HEK293T (cell line): ENCODE measurements around the gene POGZ.
A peak's percentile ranks its signal among the peaks of the same experiment; 100 is the strongest.

Experiments used
- CTCF ChIA-PET: fragments of 350-600 bp; formaldehyde crosslinking; extraction: SDS; loops from one replicate; lab custom pipeline; 2021; ENCODE audit warnings: antibody characterized with exemption, inconsistent platforms; lab: Yijun Ruan, JAX
- POLR2A ChIA-PET: fragments of 350-600 bp; formaldehyde crosslinking; extraction: SDS; loops from one replicate; lab custom pipeline; 2020; ENCODE audit warnings: antibody characterized with exemption, inconsistent platforms; lab: Yijun Ruan, JAX
- DNase-seq: peaks from one replicate; pipeline ENCODE4 v3.0.0; 2012; ENCODE audit warnings: mixed read lengths; ENCODE audit errors: extremely low spot score
- ARNT ChIP-seq: fragments of 450-650 bp; IDR thresholded peaks from 2 replicates; pipeline ENCODE4 v1.6.1; 2017; ENCODE audit warnings: mild to moderate bottlenecking
- BHLHE40 ChIP-seq: fragments of 450-650 bp; IDR thresholded peaks from 2 replicates; pipeline ENCODE4 v1.6.1; 2016; ENCODE audit warnings: mild to moderate bottlenecking, moderate library complexity, borderline replicate concordance
- CTBP1 ChIP-seq: fragments of 450-650 bp; IDR thresholded peaks from 2 replicates; pipeline ENCODE4 v1.6.1; 2016; ENCODE audit warnings: borderline replicate concordance
- ELF4 ChIP-seq: fragments of 450-650 bp; IDR thresholded peaks from 2 replicates; pipeline ENCODE4 v1.6.1; 2017; ENCODE audit warnings: antibody characterized with exemption
- FOXA1 ChIP-seq: fragments of 450-650 bp; IDR thresholded peaks from 2 replicates; pipeline ENCODE4 v1.6.1; 2016; ENCODE audit warnings: mild to moderate bottlenecking
- FOXK2 ChIP-seq: fragments of 450-650 bp; IDR thresholded peaks from 2 replicates; pipeline ENCODE4 v1.6.1; 2016; ENCODE audit warnings: mild to moderate bottlenecking
- FOXM1 ChIP-seq: fragments of 450-650 bp; IDR thresholded peaks from 2 replicates; pipeline ENCODE4 v1.6.1; 2017; ENCODE audit warnings: mild to moderate bottlenecking, borderline replicate concordance
- HDGF ChIP-seq: fragments of 450-650 bp; IDR thresholded peaks from 2 replicates; pipeline ENCODE4 v1.6.1; 2017; ENCODE audit warnings: antibody characterized with exemption, borderline replicate concordance
- L3MBTL2 ChIP-seq: fragments of 450-650 bp; conservative IDR thresholded peaks from 2 replicates; pipeline ENCODE4 v1.6.1; 2016; ENCODE audit warnings: mild to moderate bottlenecking
- LEF1 ChIP-seq: fragments of 450-650 bp; IDR thresholded peaks from 2 replicates; pipeline ENCODE4 v1.6.1; 2017; ENCODE audit warnings: mild to moderate bottlenecking, borderline replicate concordance
- NFRKB ChIP-seq: fragments of 450-650 bp; IDR thresholded peaks from 2 replicates; pipeline ENCODE4 v1.6.1; 2016; ENCODE audit warnings: mild to moderate bottlenecking, moderate library complexity
- PKNOX1 ChIP-seq: fragments of 450-650 bp; IDR thresholded peaks from 2 replicates; pipeline ENCODE4 v1.6.1; 2016
- SP1 ChIP-seq: fragments of 450-650 bp; IDR thresholded peaks from 2 replicates; pipeline ENCODE4 v1.6.1; 2017
- SUZ12 ChIP-seq: fragments of 450-650 bp; IDR thresholded peaks from 2 replicates; pipeline ENCODE4 v1.6.1; 2016; ENCODE audit warnings: mild to moderate bottlenecking
- TARDBP ChIP-seq: fragments of 450-650 bp; IDR thresholded peaks from 2 replicates; pipeline ENCODE4 v1.6.1; 2016
- ZNF384 ChIP-seq: fragments of 450-650 bp; IDR thresholded peaks from 2 replicates; pipeline ENCODE4 v1.6.1; 2016

Gene POGZ

DNA sequence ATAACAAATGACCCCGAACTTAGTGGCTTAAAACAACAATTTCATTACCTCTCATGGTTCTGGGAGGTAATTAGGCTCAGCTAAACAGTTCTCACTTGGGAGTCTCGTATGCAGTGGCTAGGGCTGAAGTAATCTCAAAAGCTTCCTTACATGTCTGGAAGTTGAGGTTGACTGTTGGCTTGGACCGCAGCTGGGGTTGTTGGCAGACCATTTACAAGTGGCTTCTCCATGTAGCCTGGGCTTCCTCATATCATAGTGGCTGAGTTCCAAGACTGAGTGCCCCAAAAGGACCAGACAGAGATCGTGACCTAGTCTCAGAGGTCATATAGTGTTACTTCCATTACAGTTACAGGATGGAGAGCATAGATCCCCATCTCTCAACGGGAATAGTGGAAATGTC lies 2.4 kb upstream of the POGZ start:
- TF ChIP-seq L3MBTL2 (no peak), FOXK2 (no peak)
- ChIA-PET CTCF (no interaction called here), POLR2A (interaction anchor here (4.6 kb wide), 1 partner anchor 13 kb away, joined by 22 read pairs; no protein-coding TSS in a partner anchor)
- DNase-seq = no peak

DNA sequence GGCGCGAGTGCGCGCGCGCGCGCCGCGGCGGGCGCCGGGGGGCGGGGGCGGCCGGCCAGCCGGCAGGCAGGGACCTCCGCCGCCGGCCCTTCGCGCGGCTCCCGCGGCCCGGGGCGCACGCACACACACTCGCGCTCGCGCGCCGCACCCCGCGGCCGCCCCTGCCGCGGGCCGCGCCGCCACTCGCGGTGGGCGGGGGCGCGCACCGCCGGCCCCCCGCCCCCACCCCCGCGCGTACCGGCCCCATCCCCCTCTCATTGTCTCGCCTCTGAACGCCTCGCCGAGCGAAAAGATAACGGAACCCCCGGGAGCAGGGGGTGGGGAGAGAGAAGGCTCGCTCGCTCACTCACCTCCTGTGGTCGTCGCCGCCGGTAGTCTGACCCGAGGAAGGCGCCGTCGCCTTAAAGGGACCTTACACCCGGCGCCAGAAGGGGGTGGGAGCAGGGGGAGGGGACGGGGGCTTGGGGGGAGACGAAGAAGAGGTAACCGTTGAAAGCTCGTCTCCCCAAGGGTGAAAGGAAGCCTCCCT lies 428 bp downstream of the POGZ start:
- CTCF ChIA-PET = no interaction called here
- DNase-seq = peak; percentile 72
- TF ChIP-seq SP1 (no peak), FOXK2 (no peak), HDGF (no peak), NFRKB (no peak), ZNF384 (no peak), ELF4 (no peak)
- POLR2A ChIA-PET = interaction anchor here (0.7 to 4.6 kb wide), 8 partner anchors 12 to 161 kb away, joined by 3 to 22 read pairs (median 4); partner anchors contain the start of genes CGN and TUFT1

- DNase-seq = peak; percentile 77
- POLR2A ChIA-PET = interaction anchor here (1.0 to 4.6 kb wide), 3 partner anchors 13 to 36 kb away, joined by 3 to 22 read pairs (median 6); no protein-coding TSS in a partner anchor
- TF ChIP-seq HDGF (no peak), BHLHE40 (no peak), FOXM1 (peak; percentile 27; the same call in 1 of the 2 replicates), SUZ12 (no peak), FOXK2 (peak; percentile 85), NFRKB (peak; percentile 89), PKNOX1 (peak; percentile 53; the same call in 1 of the 2 replicates), SP1 (no peak), CTBP1 (peak; percentile 67; the same call in 1 of the 2 replicates), FOXA1 (no peak), ELF4 (0 out of 2 replicates have a peak, but pooled peaks have one; percentile 33), TARDBP (peak; percentile 48; the same call in 1 of the 2 replicates), ZNF384 (no peak), L3MBTL2 (peak; percentile 43), LEF1 (no peak; the same call in 1 of the 2 replicates), ARNT (no peak)
- CTCF ChIA-PET = interaction anchor here (0.7 kb wide), 1 partner anchor 50 kb away, joined by 6 read pairs; no protein-coding TSS in a partner anchor
Measured at GRCh38 chr1:151457911-151458801, 1.1 kb downstream of the POGZ start.

DNA sequence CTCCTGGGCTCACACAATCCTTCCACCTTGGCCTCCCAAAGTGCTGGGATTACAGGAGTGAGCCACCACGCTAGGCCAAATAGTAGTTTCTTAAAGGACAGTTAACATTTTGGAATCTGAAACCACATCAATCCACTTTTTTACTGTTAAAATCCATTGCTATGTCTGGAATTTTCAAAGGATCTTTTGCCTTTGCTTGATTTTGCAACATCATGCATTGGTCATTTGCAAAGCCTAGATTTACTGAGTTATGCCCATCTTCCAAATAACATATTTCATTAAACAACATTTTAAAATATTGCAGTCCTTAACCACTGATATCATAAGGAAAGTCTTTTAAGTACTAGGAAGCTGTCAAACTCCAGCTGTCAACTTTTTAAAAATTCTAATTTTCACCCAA lies 3.3 kb downstream of the POGZ start:
- no peak for DNase-seq
- ChIA-PET CTCF (no interaction called here), POLR2A (no interaction called here)
- no peak for TF ChIP-seq ELF4

DNA sequence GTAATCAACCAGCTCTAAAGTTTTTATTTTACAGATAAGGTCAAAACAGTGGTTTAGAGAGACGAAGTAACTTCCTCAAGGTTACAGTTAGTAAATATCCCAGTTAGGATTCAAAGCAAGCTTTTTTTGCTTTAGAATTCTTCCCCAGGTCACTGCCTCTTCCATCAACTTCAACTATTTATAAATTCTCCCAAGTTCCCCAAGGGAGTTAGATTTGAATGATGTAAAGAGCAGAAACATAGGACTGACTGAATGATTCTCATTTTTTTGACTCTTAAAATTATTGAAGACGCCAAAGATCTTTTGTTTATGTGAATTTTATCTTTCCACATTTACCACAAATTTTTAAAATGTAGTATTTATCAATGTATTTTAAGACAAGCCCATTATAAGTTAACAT lies 4.1 kb downstream of the POGZ start:
- no peak for TF ChIP-seq FOXA1
- TF ChIP-seq FOXK2 = no peak
- TF ChIP-seq TARDBP = no peak
- no peak for TF ChIP-seq SUZ12
- TF ChIP-seq ZNF384 = no peak
- no peak for TF ChIP-seq LEF1
- ChIA-PET POLR2A (interaction anchor here (0.7 kb wide), 1 partner anchor 40 kb away, joined by 3 read pairs; no protein-coding TSS in a partner anchor), CTCF (no interaction called here)
- no peak for DNase-seq

DNA sequence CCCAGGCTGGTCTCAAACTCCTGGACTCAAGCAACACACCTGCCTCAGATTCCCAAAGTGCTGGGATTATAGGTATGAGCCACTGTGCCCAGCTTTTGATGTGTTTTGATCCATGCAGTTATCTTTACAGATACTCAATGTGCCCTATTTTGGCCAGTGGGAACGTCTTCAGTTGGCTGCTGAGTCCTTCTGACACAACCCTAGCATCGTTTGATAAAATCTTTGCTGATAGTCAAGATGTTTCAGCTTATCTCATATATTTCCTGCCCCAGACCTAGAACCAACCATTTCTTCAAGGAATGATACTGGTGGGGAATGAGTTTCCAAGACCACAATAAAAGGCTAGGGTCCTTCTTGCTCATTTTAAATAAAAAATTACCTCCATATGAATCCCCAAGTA lies 11.6 kb downstream of the POGZ start:
- ChIA-PET CTCF (interaction anchor here (0.6 to 1.1 kb wide), 4 partner anchors 12 to 287 kb away, joined by 3 to 6 read pairs (median 5); no protein-coding TSS in a partner anchor), POLR2A (interaction anchor here (0.6 to 1.8 kb wide), 3 partner anchors 12 to 258 kb away, joined by 3 to 6 read pairs (median 4); partner anchors contain the start of genes CGN, POGZ and VPS72)
- DNase-seq = no peak
- no peak for TF ChIP-seq FOXK2
- TF ChIP-seq ZNF384 = no peak
- no peak for TF ChIP-seq NFRKB
- no peak for TF ChIP-seq ELF4
- no peak for TF ChIP-seq L3MBTL2
- no peak for TF ChIP-seq SP1
- no peak for TF ChIP-seq CTBP1
- no peak for TF ChIP-seq ARNT
- TF ChIP-seq SUZ12 = no peak
- TF ChIP-seq PKNOX1 = no peak
- TF ChIP-seq LEF1 = no peak
- no peak for TF ChIP-seq FOXM1
- TF ChIP-seq BHLHE40 = no peak
- TF ChIP-seq HDGF = no peak
- no peak for TF ChIP-seq FOXA1
- TF ChIP-seq TARDBP = no peak
